ENCODE data around the gene KCNG2. TPM values are rescaled to one million over a fixed set of nuclear protein-coding genes. Genes with fewer than 3 reads are reported as not detected.

KCNG2 gene
- total RNA-seq, 1 donor from 2014 or later = not detected

GRCh38 chr18:79882522-79883241 is 84.9 kb downstream of the KCNG2 start:
- Mint-ChIP-seq H3K4me3 (no peak overlapping the region), H3K27ac (no peak overlapping the region), H3K36me3 (peaks cover 2% of the 10 kb centered on the region), H3K9me3 (peaks cover 17% of the 10 kb centered on the region), H3K4me1 (no peaks in the 10 kb centered on the region), H3K27me3 (ENCODE audit: insufficient read depth, low read depth) (no peaks in the 10 kb centered on the region)
- H3K9ac ChIP-seq = no peak overlapping the region
- H3K36me3 ChIP-seq = no peaks in the 10 kb centered on the region
- no peak overlapping the region for H3K4me2 ChIP-seq
- no peaks in the 10 kb centered on the region for H3K4me1 ChIP-seq
- no peaks in the 10 kb centered on the region for H3K27me3 ChIP-seq
- H4K20me1 ChIP-seq (ENCODE audit: low read depth) = no peaks in the 10 kb centered on the region
- no peak for TF ChIP-seq EZH2phosphoT487 (IDR thresholded peaks at IDR 0.05)
- H3F3A ChIP-seq (ENCODE audit: low read depth) = no peaks in the 10 kb centered on the region
- H3K4me3 ChIP-seq = no peak overlapping the region
- no peak for DNase-seq (ENCODE audit: low spot score)
- H3K9me3 ChIP-seq (ENCODE audit: low read depth) = no peaks in the 10 kb centered on the region
- no peaks in the 10 kb centered on the region for H3K79me2 ChIP-seq (ENCODE audit: low read depth)
- no peak overlapping the region for H3K27ac ChIP-seq
- no peak overlapping the region for H2AFZ ChIP-seq (replicated peaks)

DNA sequence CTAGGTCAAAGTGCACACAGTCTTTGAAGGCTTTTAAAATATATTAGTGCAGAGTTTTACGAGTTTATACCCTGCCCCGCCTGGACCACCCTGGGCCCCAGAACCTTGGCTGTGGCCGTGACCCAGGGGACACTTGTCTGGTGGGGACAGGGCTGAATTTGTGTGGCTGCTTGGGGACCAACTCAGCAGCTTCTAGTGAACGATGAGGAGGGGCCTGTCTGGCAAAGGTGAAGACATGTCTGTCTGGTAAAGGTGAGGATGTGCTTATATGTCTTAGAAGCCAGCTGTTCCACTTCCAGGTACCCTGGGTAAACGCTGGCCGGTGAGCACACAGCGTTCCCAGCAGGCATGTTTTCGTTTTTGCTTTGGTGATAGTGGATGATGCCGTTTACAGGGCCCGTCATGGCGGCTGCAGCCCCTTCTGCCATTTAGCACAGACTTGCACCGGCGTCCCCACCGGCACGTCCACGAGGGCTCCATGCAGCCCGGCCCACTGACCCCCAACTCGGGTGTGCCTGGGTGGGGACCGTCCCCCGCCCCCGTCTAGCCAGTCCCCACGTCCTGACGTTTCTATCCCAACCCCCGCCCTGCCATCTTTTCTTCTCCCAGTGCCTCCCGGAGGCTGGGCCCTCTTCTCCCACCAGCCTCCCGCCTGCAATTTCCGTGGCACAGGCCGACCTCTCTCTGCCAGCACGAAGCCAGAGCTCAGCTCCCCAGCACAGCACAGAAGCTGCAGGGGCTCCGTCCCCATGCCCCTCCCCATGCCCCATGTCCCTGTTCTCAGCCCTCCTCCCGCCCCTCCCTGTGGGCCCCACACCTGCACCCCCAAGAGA is 85.9 kb downstream of the KCNG2 start:
- no peaks in the 10 kb centered on the region for H3F3A ChIP-seq (ENCODE audit: low read depth)
- H3K9me3 Mint-ChIP-seq = peaks cover 23% of the 10 kb centered on the region
- H3K4me1 Mint-ChIP-seq = no peaks in the 10 kb centered on the region
- H3K27ac ChIP-seq = no peak overlapping the region
- no peaks in the 10 kb centered on the region for H3K9me3 ChIP-seq (ENCODE audit: low read depth)
- H2AFZ ChIP-seq (replicated peaks) = no peak overlapping the region
- no peak for DNase-seq (ENCODE audit: low spot score)
- H3K27me3 Mint-ChIP-seq (ENCODE audit: insufficient read depth, low read depth) = no peaks in the 10 kb centered on the region
- no peak overlapping the region for H3K4me2 ChIP-seq
- H3K36me3 Mint-ChIP-seq = peaks cover under 1% of the 10 kb centered on the region
- no peak overlapping the region for H3K4me3 ChIP-seq
- H3K4me1 ChIP-seq = no peaks in the 10 kb centered on the region
- H3K4me3 Mint-ChIP-seq = no peak overlapping the region
- TF ChIP-seq EZH2 (IDR thresholded peaks at IDR 0.05) = no peak
- no peak for TF ChIP-seq CTCF (IDR thresholded peaks at IDR 0.05)
- TF ChIP-seq EZH2phosphoT487 (IDR thresholded peaks at IDR 0.05) = no peak
- H3K79me2 ChIP-seq (ENCODE audit: low read depth) = no peaks in the 10 kb centered on the region
- H4K20me1 ChIP-seq (ENCODE audit: low read depth) = no peaks in the 10 kb centered on the region
- no peaks in the 10 kb centered on the region for H3K27me3 ChIP-seq
- H3K9ac ChIP-seq = no peak overlapping the region
- no peak overlapping the region for H3K27ac Mint-ChIP-seq
- H3K36me3 ChIP-seq = no peaks in the 10 kb centered on the region

GRCh38 chr18:79884294-79884962 is 86.7 kb downstream of the KCNG2 start:
- no peak overlapping the region for H3K27ac Mint-ChIP-seq
- H3K4me2 ChIP-seq = no peak overlapping the region
- H3K4me3 Mint-ChIP-seq = no peak overlapping the region
- no peaks in the 10 kb centered on the region for H3K4me1 ChIP-seq
- H4K20me1 ChIP-seq (ENCODE audit: low read depth) = no peaks in the 10 kb centered on the region
- no peaks in the 10 kb centered on the region for H3K27me3 Mint-ChIP-seq (ENCODE audit: insufficient read depth, low read depth)
- no peak overlapping the region for H3K9ac ChIP-seq
- no peaks in the 10 kb centered on the region for H3K27me3 ChIP-seq
- H2AFZ ChIP-seq (replicated peaks) = no peak overlapping the region
- TF ChIP-seq EZH2phosphoT487 (IDR thresholded peaks at IDR 0.05) (no peak), CTCF (IDR thresholded peaks at IDR 0.05) (no peak), EZH2 (IDR thresholded peaks at IDR 0.05) (no peak)
- no peak overlapping the region for H3K4me3 ChIP-seq
- no peaks in the 10 kb centered on the region for H3F3A ChIP-seq (ENCODE audit: low read depth)
- H3K9me3 Mint-ChIP-seq = peaks cover 30% of the 10 kb centered on the region
- H3K27ac ChIP-seq = no peak overlapping the region
- H3K79me2 ChIP-seq (ENCODE audit: low read depth) = no peaks in the 10 kb centered on the region
- no peak for DNase-seq (ENCODE audit: low spot score)
- no peaks in the 10 kb centered on the region for H3K36me3 ChIP-seq
- H3K36me3 Mint-ChIP-seq = no peaks in the 10 kb centered on the region
- no peaks in the 10 kb centered on the region for H3K9me3 ChIP-seq (ENCODE audit: low read depth)
- H3K4me1 Mint-ChIP-seq = no peaks in the 10 kb centered on the region

All from neural progenitor cell (in vitro differentiated cells).